ENCODE measurements around the gene ADCY4.

The ADCY4 gene

DNA sequence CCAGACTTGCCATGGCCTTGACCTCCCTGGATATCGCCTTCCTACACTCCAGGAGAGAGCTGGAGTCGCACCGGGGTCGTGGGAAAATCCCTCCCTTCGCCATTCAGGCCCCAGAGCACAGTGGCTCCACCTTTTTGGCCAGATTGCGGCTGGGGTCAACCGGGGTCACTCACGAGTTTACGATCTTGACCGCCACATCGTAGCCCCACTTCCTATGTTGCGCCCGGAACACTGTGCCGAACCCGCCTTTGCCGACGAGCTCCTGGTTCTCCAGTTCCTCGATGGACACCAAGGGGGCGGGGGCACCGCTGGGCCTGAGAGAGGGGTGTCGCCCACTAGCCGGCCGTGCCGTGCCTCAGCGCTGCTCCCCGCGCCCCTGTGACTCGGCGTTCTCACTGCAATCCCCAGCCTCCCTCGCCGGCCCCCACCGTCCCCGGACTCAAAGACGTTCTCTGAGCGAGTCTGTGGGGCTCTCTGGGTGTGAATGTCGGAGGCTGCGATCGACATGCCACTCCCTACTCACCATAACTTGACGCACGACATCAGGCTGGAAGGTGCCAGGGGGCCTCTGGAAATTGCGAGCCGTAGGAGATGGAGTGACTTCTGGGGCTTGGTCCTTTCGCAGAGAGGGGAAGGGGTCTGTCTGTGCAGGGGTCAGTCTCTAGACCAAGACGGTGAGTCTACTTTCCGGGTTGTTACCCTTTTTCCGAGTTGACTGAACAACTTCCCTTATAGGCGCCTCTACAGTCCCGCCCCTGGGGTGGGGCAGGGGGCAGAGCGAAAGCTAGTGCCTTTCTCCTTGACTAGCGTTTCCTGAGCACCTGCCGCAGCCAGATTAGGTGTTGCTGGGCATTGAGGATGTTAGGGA is 4.6 kb upstream of the ADCY4 start, which contains the start of gene RIPK3:
TSS of gene RIPK3 (minus strand) at position 708 of the 868 bp plus-strand sequence. CDS start at position 543, 165 bp downstream.
- Histone ChIP-seq H3K4me3 (ENCODE audit: low read depth in 1 of 2, low read length in 2 of 2) (peak within 1 kb of the TSS; percentile 88 to 95), H3K27me3 (ENCODE audit: control insufficient read depth in 1 of 2, insufficient read depth in 2 of 2, low read length in 2 of 2) (peaks cover 8 to 16% of the 10 kb centered on the region in 2 donors), H3K36me3 (ENCODE audit: control insufficient read depth in 1 of 2, insufficient read depth in 2 of 2, low read length in 2 of 2) (peaks cover 7 to 25% of the 10 kb centered on the region in 2 donors), H3K4me1 (ENCODE audit: control insufficient read depth in 1 of 2, insufficient read depth in 2 of 2, low read length in 2 of 2) (peaks cover 26 to 28% of the 10 kb centered on the region in 2 donors), H3K27ac (ENCODE audit: low read depth, low read length) (peak within 1 kb of the TSS; percentile 60), H3K9ac (ENCODE audit: low read depth in 1 of 2, low read length in 2 of 2) (peak within 1 kb of the TSS; percentile 88 to 90), H3K9me3 (ENCODE audit: control insufficient read depth in 1 of 2, low read length in 2 of 2) (no peaks in the 10 kb centered on the region)

DNA sequence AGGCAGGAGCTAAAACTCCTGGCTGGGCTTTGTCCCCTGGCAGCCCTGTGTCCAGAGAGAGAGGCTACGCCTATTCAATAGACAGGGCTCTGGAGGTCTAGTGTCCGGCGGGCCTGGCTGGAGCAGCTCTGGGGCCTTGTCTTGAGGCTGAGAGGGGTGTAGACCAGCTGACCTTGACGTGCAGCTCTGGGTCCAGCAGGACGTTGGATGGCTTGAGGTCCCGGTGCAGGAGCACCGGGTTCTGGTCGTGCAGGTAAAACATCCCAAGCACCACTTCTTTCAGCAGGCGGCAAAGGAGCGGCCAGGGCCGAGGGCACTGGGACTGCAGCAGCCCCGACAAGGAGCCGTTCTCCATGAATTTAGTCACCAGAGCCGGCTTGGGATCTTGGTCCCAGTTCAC is 4.0 kb upstream of the ADCY4 start:
- Histone ChIP-seq H3K4me1 (ENCODE audit: control insufficient read depth in 1 of 2, insufficient read depth in 2 of 2, low read length in 2 of 2) (peaks cover 30 to 33% of the 10 kb centered on the region in 2 donors), H3K9ac (ENCODE audit: low read depth in 1 of 2, low read length in 2 of 2) (peak overlapping the region; percentile 88 to 90), H3K9me3 (ENCODE audit: control insufficient read depth in 1 of 2, low read length in 2 of 2) (no peaks in the 10 kb centered on the region), H3K36me3 (ENCODE audit: control insufficient read depth in 1 of 2, insufficient read depth in 2 of 2, low read length in 2 of 2) (peaks cover 7 to 25% of the 10 kb centered on the region in 2 donors), H3K27me3 (ENCODE audit: control insufficient read depth in 1 of 2, insufficient read depth in 2 of 2, low read length in 2 of 2) (peaks cover 8 to 23% of the 10 kb centered on the region in 2 donors), H3K27ac (ENCODE audit: low read depth, low read length) (no peak overlapping the region), H3K4me3 (ENCODE audit: low read depth in 1 of 2, low read length in 2 of 2) (peak overlapping the region; percentile 88 to 95)

DNA sequence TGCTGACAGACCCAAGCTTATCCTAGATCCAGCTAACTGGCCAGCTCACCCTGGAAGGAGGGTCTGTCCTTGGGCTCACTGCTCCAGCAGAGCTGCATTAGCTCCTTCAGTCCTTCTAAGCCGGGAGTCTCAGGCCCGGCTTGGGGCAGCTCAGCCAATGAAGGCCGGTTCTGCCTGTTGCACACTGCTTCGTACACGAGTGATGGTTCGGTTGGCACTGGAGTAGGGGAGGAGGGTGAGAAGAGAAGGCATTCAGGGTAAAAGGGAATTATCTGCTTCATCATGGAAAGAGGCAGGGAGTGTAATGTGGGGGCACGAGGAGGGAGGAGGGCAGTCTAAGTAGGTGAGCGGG is 2.9 kb upstream of the ADCY4 start:
- Histone ChIP-seq H3K4me1 (ENCODE audit: control insufficient read depth in 1 of 2, insufficient read depth in 2 of 2, low read length in 2 of 2) (peaks cover 37% of the 10 kb centered on the region in 2 donors), H3K9me3 (ENCODE audit: control insufficient read depth in 1 of 2, low read length in 2 of 2) (no peaks in the 10 kb centered on the region), H3K9ac (ENCODE audit: low read depth in 1 of 2, low read length in 2 of 2) (no peak overlapping the region), H3K36me3 (ENCODE audit: control insufficient read depth in 1 of 2, insufficient read depth in 2 of 2, low read length in 2 of 2) (peaks cover 7 to 25% of the 10 kb centered on the region in 2 donors), H3K27ac (ENCODE audit: low read depth, low read length) (no peak overlapping the region), H3K27me3 (ENCODE audit: control insufficient read depth in 1 of 2, insufficient read depth in 2 of 2, low read length in 2 of 2) (peaks cover 8 to 23% of the 10 kb centered on the region in 2 donors), H3K4me3 (ENCODE audit: low read depth in 1 of 2, low read length in 2 of 2) (no peak overlapping the region)

DNA sequence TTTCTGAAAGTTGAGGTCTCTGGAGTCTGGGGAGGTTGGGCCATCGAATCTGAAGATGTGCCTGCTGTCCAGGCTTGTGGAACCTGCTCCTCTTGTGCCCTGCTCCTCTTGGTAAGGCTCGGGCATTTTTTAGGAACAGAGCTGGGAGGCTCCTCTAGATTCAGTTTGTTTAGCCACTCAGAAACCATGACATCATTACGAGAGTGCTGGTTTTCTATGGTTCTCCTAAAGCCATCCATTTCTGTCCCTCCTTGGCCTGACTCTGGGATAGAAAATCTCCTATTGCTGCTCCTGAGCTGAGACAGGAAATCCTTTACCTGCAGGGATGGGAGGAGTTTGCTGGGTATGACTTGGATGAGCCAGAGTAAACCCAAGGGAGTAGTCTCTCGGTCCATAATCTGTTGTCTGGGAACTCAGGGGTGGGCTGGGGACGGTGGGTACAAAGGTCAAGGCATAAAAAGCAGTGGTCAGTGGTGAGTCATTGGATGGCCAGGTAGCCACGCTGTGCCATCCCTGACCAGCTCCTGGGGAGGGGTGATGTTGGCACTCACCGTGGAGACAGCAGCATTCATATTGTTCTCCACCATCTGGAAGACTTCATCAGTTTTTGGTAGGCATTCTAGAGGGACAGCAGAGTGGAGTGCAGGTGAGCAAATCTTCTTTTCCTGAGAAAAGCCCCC is 2.4 kb upstream of the ADCY4 start:
- H3K27me3 ChIP-seq (ENCODE audit: control insufficient read depth in 1 of 2, insufficient read depth in 2 of 2, low read length in 2 of 2): peaks cover 8 to 23% of the 10 kb centered on the region in 2 donors
- no peak overlapping the region for H3K27ac ChIP-seq (ENCODE audit: low read depth, low read length)
- no peaks in the 10 kb centered on the region for H3K9me3 ChIP-seq (ENCODE audit: control insufficient read depth in 1 of 2, low read length in 2 of 2)
- H3K36me3 ChIP-seq (ENCODE audit: control insufficient read depth in 1 of 2, insufficient read depth in 2 of 2, low read length in 2 of 2): peaks cover 7 to 25% of the 10 kb centered on the region in 2 donors
- peaks cover 42% of the 10 kb centered on the region in 2 donors for H3K4me1 ChIP-seq (ENCODE audit: control insufficient read depth in 1 of 2, insufficient read depth in 2 of 2, low read length in 2 of 2)
- H3K4me3 ChIP-seq (ENCODE audit: low read depth in 1 of 2, low read length in 2 of 2): no peak overlapping the region
- H3K9ac ChIP-seq (ENCODE audit: low read depth in 1 of 2, low read length in 2 of 2): no peak overlapping the region

DNA sequence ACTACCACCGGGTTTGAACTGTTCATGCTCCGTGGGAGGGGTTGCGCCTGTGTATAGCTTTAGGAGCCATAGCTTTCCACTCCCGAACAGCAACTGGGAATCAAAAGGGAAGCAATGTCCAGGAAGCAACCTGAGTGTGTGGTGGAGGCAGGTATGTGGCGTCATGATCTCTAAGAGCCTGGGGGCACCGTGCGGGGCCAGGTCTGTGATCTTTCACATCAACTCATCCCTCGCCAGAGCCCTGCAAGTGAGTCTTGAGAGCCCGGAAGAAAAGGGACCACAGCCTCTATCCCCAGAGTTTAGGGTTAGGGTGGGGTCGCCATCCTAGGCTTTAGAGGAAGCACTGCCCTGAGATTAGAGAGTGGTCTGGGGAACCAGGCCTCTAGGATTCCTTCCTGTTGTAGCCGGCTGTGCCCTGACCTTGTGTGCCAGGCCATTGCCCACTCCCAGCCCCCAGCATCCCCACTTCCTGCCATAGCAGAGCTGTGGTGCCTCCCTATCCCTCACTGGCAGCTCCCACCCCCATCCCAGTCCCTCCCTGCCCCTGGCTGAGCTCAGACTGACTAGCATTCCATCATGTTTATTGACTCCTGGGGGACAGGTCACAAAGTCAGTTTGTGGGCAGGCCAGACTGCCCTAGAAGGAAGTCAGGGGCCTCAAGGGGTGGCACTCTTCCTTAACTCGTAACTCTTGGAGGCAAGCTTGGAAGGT is 745 bp upstream of the ADCY4 start:
- Histone ChIP-seq H3K4me3 (ENCODE audit: low read depth in 1 of 2, low read length in 2 of 2) (no peak overlapping the region), H3K9ac (ENCODE audit: low read depth in 1 of 2, low read length in 2 of 2) (no peak overlapping the region), H3K27ac (ENCODE audit: low read depth, low read length) (no peak overlapping the region), H3K36me3 (ENCODE audit: control insufficient read depth in 1 of 2, insufficient read depth in 2 of 2, low read length in 2 of 2) (peaks cover 7 to 25% of the 10 kb centered on the region in 2 donors), H3K4me1 (ENCODE audit: control insufficient read depth in 1 of 2, insufficient read depth in 2 of 2, low read length in 2 of 2) (peaks cover 51% of the 10 kb centered on the region in 2 donors), H3K9me3 (ENCODE audit: control insufficient read depth in 1 of 2, low read length in 2 of 2) (no peaks in the 10 kb centered on the region), H3K27me3 (ENCODE audit: control insufficient read depth in 1 of 2, insufficient read depth in 2 of 2, low read length in 2 of 2) (peaks cover 8 to 23% of the 10 kb centered on the region in 2 donors)

DNA sequence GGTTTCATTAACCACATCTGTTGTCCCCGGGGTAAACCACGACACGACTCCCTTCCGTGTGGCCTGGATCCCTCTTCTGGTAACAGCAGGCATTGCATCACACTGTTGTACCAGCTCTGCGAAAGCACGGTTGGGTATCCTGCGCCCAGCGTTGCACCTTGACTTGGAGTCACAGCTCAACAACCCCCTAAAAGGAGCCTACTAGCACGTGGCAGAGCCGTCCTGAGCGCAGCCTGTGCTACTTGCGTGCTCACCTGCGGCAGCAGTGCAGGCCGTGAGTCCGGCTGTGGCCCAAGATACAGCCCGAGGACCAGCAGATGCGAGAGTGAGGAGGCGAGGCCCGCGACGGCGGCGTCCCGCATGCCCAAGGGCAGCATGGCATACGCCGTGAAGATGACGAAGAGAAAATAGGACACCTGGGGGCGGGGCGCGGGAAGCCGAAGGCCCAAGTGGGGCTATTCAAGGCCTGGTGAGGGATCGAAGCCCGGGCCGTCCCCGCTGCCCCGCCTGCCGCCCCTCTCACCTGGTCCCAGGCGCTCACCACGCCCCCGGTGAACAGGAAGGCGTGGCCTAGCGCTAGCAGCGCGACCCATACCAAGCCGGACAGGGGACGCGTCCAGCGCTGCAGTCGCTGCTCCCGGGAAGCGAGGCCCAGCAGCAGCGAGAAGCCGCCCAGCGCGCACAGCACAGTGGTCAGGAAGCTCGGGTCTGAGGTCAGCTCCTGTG is 2.4 kb downstream of the ADCY4 start:
- Histone ChIP-seq H3K9me3 (ENCODE audit: control insufficient read depth in 1 of 2, low read length in 2 of 2) (no peaks in the 10 kb centered on the region), H3K36me3 (ENCODE audit: control insufficient read depth in 1 of 2, insufficient read depth in 2 of 2, low read length in 2 of 2) (peaks cover 5 to 16% of the 10 kb centered on the region in 2 donors), H3K27ac (ENCODE audit: low read depth, low read length) (no peak overlapping the region), H3K4me1 (ENCODE audit: control insufficient read depth in 1 of 2, insufficient read depth in 2 of 2, low read length in 2 of 2) (peaks cover 32 to 49% of the 10 kb centered on the region in 2 donors), H3K4me3 (ENCODE audit: low read depth in 1 of 2, low read length in 2 of 2) (peak overlapping the region; percentile 65 to 76), H3K27me3 (ENCODE audit: control insufficient read depth in 1 of 2, insufficient read depth in 2 of 2, low read length in 2 of 2) (peaks cover 10 to 23% of the 10 kb centered on the region in 2 donors), H3K9ac (ENCODE audit: low read depth in 1 of 2, low read length in 2 of 2) (peak overlapping the region; percentile 23 to 43)

DNA sequence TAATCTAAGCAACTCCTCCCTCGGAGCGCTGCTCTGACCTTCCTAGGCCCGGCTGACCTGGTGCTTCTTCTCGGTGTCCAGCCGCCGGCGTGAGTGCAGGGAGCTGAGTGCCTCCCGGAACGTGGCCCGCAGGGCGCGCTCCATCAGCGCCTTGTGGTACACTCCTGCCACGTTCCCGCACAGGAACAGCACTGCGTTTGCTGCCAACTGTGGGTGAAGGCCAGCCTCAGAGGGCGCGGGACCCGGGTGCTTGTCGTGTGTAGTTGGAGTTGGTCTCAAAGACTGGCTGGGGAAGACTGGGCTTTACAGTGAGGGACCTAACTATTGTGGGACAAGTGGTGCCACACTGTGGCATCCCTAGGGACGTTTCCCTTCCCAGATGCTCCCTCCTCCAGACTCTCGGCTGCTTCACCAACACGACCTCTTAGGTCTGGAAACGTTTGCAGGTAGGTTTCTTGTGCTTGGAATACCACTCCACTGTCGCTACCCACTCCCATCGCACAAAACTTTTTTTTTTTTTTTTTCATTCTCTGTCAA is 3.1 kb downstream of the ADCY4 start:
- H3K4me3 ChIP-seq (ENCODE audit: low read depth in 1 of 2, low read length in 2 of 2): peak overlapping the region in 1 of 2 donors; percentile 65
- H3K9ac ChIP-seq (ENCODE audit: low read depth in 1 of 2, low read length in 2 of 2): no peak overlapping the region

DNA sequence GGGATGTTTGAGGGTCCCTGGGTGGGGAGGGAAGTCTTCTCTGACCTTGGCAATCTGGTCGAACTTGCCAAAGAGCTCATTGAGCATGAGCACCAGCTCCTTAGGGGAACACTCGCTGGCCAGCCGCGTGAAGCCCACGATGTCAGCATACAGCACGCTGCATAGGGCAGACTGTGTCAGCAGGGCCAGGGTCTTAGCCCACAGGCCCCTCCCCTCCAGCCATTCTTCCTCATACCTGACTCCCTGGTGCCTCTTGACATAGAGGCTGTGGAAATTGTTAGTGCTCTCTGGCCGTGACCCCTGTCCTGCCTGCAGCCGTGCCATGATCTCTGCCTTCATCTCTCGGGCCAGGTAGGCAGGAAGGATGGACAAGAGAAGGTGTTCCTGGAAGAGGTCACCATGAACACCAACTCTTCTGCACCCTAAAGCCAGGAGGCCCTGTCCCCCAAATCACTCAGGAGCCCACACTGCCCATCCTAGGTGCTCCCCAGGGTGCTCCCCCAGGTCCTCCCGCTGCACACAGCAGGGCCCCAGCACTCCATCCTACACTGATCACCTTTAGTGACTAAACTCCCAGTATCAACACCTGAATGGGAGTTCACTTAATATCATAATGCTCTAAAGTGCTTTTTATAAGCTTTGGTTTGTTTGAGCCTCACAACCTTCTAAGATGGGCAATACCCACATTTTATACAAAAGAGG is 3.7 kb downstream of the ADCY4 start:
- peaks cover 12 to 23% of the 10 kb centered on the region in 2 donors for H3K27me3 ChIP-seq (ENCODE audit: control insufficient read depth in 1 of 2, insufficient read depth in 2 of 2, low read length in 2 of 2)
- no peak overlapping the region for H3K4me3 ChIP-seq (ENCODE audit: low read depth in 1 of 2, low read length in 2 of 2)
- no peak overlapping the region for H3K9ac ChIP-seq (ENCODE audit: low read depth in 1 of 2, low read length in 2 of 2)
- H3K9me3 ChIP-seq (ENCODE audit: control insufficient read depth in 1 of 2, low read length in 2 of 2): no peaks in the 10 kb centered on the region
- peaks cover 32 to 53% of the 10 kb centered on the region in 2 donors for H3K4me1 ChIP-seq (ENCODE audit: control insufficient read depth in 1 of 2, insufficient read depth in 2 of 2, low read length in 2 of 2)
- H3K27ac ChIP-seq (ENCODE audit: low read depth, low read length): no peak overlapping the region
- H3K36me3 ChIP-seq (ENCODE audit: control insufficient read depth in 1 of 2, insufficient read depth in 2 of 2, low read length in 2 of 2): peaks cover 0 to 4% of the 10 kb centered on the region in 2 donors

More for the DNA sequence above, 3.1 kb downstream of the ADCY4 start:
- peaks cover 32 to 53% of the 10 kb centered on the region in 2 donors for H3K4me1 ChIP-seq (ENCODE audit: control insufficient read depth in 1 of 2, insufficient read depth in 2 of 2, low read length in 2 of 2)
- H3K36me3 ChIP-seq (ENCODE audit: control insufficient read depth in 1 of 2, insufficient read depth in 2 of 2, low read length in 2 of 2): peaks cover 0 to 10% of the 10 kb centered on the region in 2 donors
- peaks cover 12 to 23% of the 10 kb centered on the region in 2 donors for H3K27me3 ChIP-seq (ENCODE audit: control insufficient read depth in 1 of 2, insufficient read depth in 2 of 2, low read length in 2 of 2)
- no peaks in the 10 kb centered on the region for H3K9me3 ChIP-seq (ENCODE audit: control insufficient read depth in 1 of 2, low read length in 2 of 2)
- no peak overlapping the region for H3K27ac ChIP-seq (ENCODE audit: low read depth, low read length)

DNA sequence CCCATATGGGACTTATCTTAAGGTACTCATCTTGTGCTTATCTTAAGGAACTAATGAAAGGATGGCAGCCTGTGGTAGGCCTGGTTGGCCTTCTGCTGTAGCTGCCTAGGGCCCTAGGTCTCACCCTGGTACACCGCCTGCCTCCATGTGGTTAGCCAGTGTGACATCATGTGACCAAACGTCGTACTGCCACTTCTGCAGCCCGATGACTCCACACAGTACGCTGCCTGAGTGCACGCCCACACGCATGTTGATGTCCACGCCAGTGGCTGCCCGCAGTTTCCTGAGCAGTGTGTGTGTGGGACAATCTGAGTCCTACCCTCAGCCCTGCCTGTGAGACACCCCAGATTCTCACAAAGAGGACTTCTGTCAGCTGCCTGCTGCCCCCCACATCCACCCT is 5.1 kb downstream of the ADCY4 start:
- Histone ChIP-seq H3K27me3 (ENCODE audit: control insufficient read depth in 1 of 2, insufficient read depth in 2 of 2, low read length in 2 of 2) (peaks cover 6 to 9% of the 10 kb centered on the region in 2 donors), H3K9me3 (ENCODE audit: control insufficient read depth in 1 of 2, low read length in 2 of 2) (no peaks in the 10 kb centered on the region), H3K27ac (ENCODE audit: low read depth, low read length) (no peak overlapping the region), H3K4me3 (ENCODE audit: low read depth in 1 of 2, low read length in 2 of 2) (no peak overlapping the region), H3K9ac (ENCODE audit: low read depth in 1 of 2, low read length in 2 of 2) (no peak overlapping the region), H3K4me1 (ENCODE audit: control insufficient read depth in 1 of 2, insufficient read depth in 2 of 2, low read length in 2 of 2) (peaks cover 28 to 48% of the 10 kb centered on the region in 2 donors), H3K36me3 (ENCODE audit: control insufficient read depth in 1 of 2, insufficient read depth in 2 of 2, low read length in 2 of 2) (no peaks in the 10 kb centered on the region)
